ENCODE results near the gene GIGYF2.

Gene GIGYF2

DNA sequence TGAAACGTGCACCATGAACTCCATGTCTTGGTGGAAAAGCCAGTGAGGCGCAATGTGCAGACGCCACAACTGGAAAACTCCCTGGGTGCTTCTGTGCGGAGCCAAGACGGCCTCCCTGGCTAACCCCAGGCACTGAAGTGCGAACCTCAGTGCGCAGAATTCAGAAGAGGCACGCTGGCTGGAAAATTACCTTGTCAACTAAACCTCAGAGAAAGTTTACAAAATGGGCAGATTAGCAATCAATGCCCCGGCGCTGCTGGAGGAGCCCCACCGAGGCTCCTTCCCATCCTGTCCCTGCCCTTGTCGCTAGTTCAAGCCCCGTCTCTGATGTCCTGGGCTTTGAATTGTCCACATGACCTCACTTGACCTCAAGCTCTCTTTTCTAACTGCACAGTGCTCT, 195.1 kb downstream of the GIGYF2 start:
- no peak overlapping the region for H3K9ac ChIP-seq (ENCODE audit: low read length)
- no peaks in the 10 kb centered on the region for H3K9me3 ChIP-seq (ENCODE audit: insufficient read depth, low read length)
- no peak overlapping the region for H3K4me3 ChIP-seq (ENCODE audit: low read length)
- no peak overlapping the region for H3K27ac ChIP-seq (ENCODE audit: low read length)
- no peaks in the 10 kb centered on the region for H3K79me2 ChIP-seq (ENCODE audit: low read length)
- H2AFZ ChIP-seq (ENCODE audit: low read depth, low read length): no peak overlapping the region
- no peaks in the 10 kb centered on the region for H3K4me1 ChIP-seq (ENCODE audit: low read length)
- no peaks in the 10 kb centered on the region for H4K20me1 ChIP-seq (ENCODE audit: insufficient read depth, low read length)
- TF ChIP-seq, protein P1, sequence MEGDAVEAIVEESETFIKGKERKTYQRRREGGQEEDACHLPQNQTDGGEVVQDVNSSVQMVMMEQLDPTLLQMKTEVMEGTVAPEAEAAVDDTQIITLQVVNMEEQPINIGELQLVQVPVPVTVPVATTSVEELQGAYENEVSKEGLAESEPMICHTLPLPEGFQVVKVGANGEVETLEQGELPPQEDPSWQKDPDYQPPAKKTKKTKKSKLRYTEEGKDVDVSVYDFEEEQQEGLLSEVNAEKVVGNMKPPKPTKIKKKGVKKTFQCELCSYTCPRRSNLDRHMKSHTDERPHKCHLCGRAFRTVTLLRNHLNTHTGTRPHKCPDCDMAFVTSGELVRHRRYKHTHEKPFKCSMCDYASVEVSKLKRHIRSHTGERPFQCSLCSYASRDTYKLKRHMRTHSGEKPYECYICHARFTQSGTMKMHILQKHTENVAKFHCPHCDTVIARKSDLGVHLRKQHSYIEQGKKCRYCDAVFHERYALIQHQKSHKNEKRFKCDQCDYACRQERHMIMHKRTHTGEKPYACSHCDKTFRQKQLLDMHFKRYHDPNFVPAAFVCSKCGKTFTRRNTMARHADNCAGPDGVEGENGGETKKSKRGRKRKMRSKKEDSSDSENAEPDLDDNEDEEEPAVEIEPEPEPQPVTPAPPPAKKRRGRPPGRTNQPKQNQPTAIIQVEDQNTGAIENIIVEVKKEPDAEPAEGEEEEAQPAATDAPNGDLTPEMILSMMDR (IDR thresholded peaks at IDR 0.05; ENCODE audit: low read depth, low read length): no peak
- no peak for TF ChIP-seq EZH2phosphoT487 (IDR thresholded peaks at IDR 0.05; ENCODE audit: low read depth)
- H3K27me3 ChIP-seq (ENCODE audit: low read depth, low read length): no peaks in the 10 kb centered on the region
- no peak overlapping the region for H3K4me2 ChIP-seq (ENCODE audit: low read length)
- H3K36me3 ChIP-seq (replicated peaks; ENCODE audit: low read depth, low read length): no peaks in the 10 kb centered on the region

- H3K79me2 ChIP-seq (ENCODE audit: low read length): no peaks in the 10 kb centered on the region
- no peak overlapping the region for H3K4me3 ChIP-seq (ENCODE audit: low read length)
- no peaks in the 10 kb centered on the region for H4K20me1 ChIP-seq (ENCODE audit: insufficient read depth, low read length)
- no peak overlapping the region for H3K9ac ChIP-seq (ENCODE audit: low read length)
- no peaks in the 10 kb centered on the region for H3K9me3 ChIP-seq (ENCODE audit: insufficient read depth, low read length)
- TF ChIP-seq, protein P1 (IDR thresholded peaks at IDR 0.05; ENCODE audit: low read depth, low read length): no peak
- TF ChIP-seq EZH2phosphoT487 (IDR thresholded peaks at IDR 0.05; ENCODE audit: low read depth): no peak
- peaks cover 2% of the 10 kb centered on the region; the same call in 1 of the 2 replicates for H3K4me1 ChIP-seq (ENCODE audit: low read length)
- H3K27me3 ChIP-seq (ENCODE audit: low read depth, low read length): no peaks in the 10 kb centered on the region
- H2AFZ ChIP-seq (ENCODE audit: low read depth, low read length): no peak overlapping the region
- no peak overlapping the region for H3K27ac ChIP-seq (ENCODE audit: low read length)
- H3K36me3 ChIP-seq (replicated peaks; ENCODE audit: low read depth, low read length): no peaks in the 10 kb centered on the region
- H3K4me2 ChIP-seq (ENCODE audit: low read length): no peak overlapping the region
Observed at GRCh38 chr2:232892843-232893242, 195.7 kb downstream of the GIGYF2 start.

- H3K36me3 ChIP-seq (replicated peaks; ENCODE audit: low read depth, low read length): no peaks in the 10 kb centered on the region
- H3K27me3 ChIP-seq (ENCODE audit: low read depth, low read length): no peaks in the 10 kb centered on the region
- no peak overlapping the region for H3K27ac ChIP-seq (ENCODE audit: low read length)
- no peaks in the 10 kb centered on the region for H3K9me3 ChIP-seq (ENCODE audit: insufficient read depth, low read length)
- no peak overlapping the region for H3K4me2 ChIP-seq (ENCODE audit: low read length)
- no peak overlapping the region for H3K4me3 ChIP-seq (ENCODE audit: low read length)
- peaks cover 6% of the 10 kb centered on the region; the same call in 1 of the 2 replicates for H3K4me1 ChIP-seq (ENCODE audit: low read length)
- no peak overlapping the region for H3K9ac ChIP-seq (ENCODE audit: low read length)
- H2AFZ ChIP-seq (ENCODE audit: low read depth, low read length): no peak overlapping the region
- TF ChIP-seq EZH2phosphoT487 (IDR thresholded peaks at IDR 0.05; ENCODE audit: low read depth): no peak
- TF ChIP-seq, protein P1 (IDR thresholded peaks at IDR 0.05; ENCODE audit: low read depth, low read length): no peak
- H4K20me1 ChIP-seq (ENCODE audit: insufficient read depth, low read length): no peaks in the 10 kb centered on the region
- no peaks in the 10 kb centered on the region for H3K79me2 ChIP-seq (ENCODE audit: low read length)
Observed at GRCh38 chr2:232893834-232894233, 196.7 kb downstream of the GIGYF2 start.

- Histone ChIP-seq H4K20me1 (ENCODE audit: insufficient read depth, low read length) (no peaks in the 10 kb centered on the region), H3K79me2 (ENCODE audit: low read length) (no peaks in the 10 kb centered on the region)
- no peak for TF ChIP-seq EZH2phosphoT487 (IDR thresholded peaks at IDR 0.05; ENCODE audit: low read depth)
- TF ChIP-seq, protein P1 (IDR thresholded peaks at IDR 0.05; ENCODE audit: low read depth, low read length): no peak
Observed at GRCh38 chr2:232894251-232894650, 197.1 kb downstream of the GIGYF2 start.

More at GRCh38 chr2:232894251-232894650, 197.1 kb downstream of the GIGYF2 start:
- Histone ChIP-seq H3K27ac (ENCODE audit: low read length) (no peak overlapping the region), H3K9me3 (ENCODE audit: insufficient read depth, low read length) (no peaks in the 10 kb centered on the region), H3K36me3 (replicated peaks; ENCODE audit: low read depth, low read length) (no peaks in the 10 kb centered on the region), H3K9ac (ENCODE audit: low read length) (no peak overlapping the region), H3K4me3 (ENCODE audit: low read length) (no peak overlapping the region), H3K27me3 (ENCODE audit: low read depth, low read length) (no peaks in the 10 kb centered on the region), H3K4me1 (ENCODE audit: low read length) (peaks cover 6% of the 10 kb centered on the region; the same call in 1 of the 2 replicates), H2AFZ (ENCODE audit: low read depth, low read length) (no peak overlapping the region), H3K4me2 (ENCODE audit: low read length) (no peak overlapping the region)

Measured in OCI-LY3 (cell line).